OCI-LY1 (cell line): ENCODE data around the gene OPA1.

Experiments used
- H2AFZ ChIP-seq: fragments of 200-600 bp; sonication (generic), shearing (Covaris generic); 2 replicates; pipeline ENCODE4 v1.6.0; 2014; ENCODE audit warnings: antibody characterized with exemption, mild to moderate bottlenecking, low read length
- H3F3A ChIP-seq: fragments of 200-600 bp; sonication (generic), shearing (Covaris generic); 2 replicates; pipeline ENCODE4 v1.6.0; 2014; ENCODE audit warnings: mild to moderate bottlenecking, antibody characterized with exemption, low read length, moderate library complexity; ENCODE audit not compliant: insufficient read depth
- H3K27ac ChIP-seq: fragments of 200-600 bp; sonication (generic); 2 replicates; pipeline ENCODE4 v1.5.1; 2014; ENCODE audit warnings: low read length, mixed run types, mild to moderate bottlenecking, low read depth; ENCODE audit not compliant: poor library complexity, severe bottlenecking
- H3K27me3 ChIP-seq: fragments of 200-600 bp; sonication (generic); 2 replicates; pipeline ENCODE4 v1.6.0; 2014; ENCODE audit warnings: antibody characterized with exemption, mild to moderate bottlenecking, low read length, moderate library complexity; ENCODE audit not compliant: insufficient read depth
- H3K36me3 ChIP-seq: fragments of 200-600 bp; sonication (generic); 2 replicates; pipeline ENCODE4 v1.6.1; 2014; ENCODE audit warnings: mild to moderate bottlenecking, antibody characterized with exemption, low read length, moderate library complexity, mixed read lengths; ENCODE audit not compliant: insufficient read depth
- H3K4me1 ChIP-seq: fragments of 200-600 bp; sonication (generic); 2 replicates; pipeline ENCODE4 v1.5.1; 2014; ENCODE audit warnings: mild to moderate bottlenecking, low read length, moderate library complexity; ENCODE audit not compliant: insufficient read depth, severe bottlenecking
- H3K4me2 ChIP-seq: fragments of 200-600 bp; sonication (generic), shearing (Covaris generic); 2 replicates; pipeline ENCODE4 v1.6.1; 2014; ENCODE audit warnings: low read length
- H3K4me3 ChIP-seq: fragments of 200-600 bp; sonication (generic); 2 replicates; pipeline ENCODE4 v1.5.1; 2014; ENCODE audit warnings: low read length, low read depth, mild to moderate bottlenecking, mixed read lengths; ENCODE audit not compliant: poor library complexity, severe bottlenecking
- H3K79me2 ChIP-seq: fragments of 200-600 bp; shearing (Covaris generic); 2 replicates; pipeline ENCODE4 v1.6.1; 2016; ENCODE audit warnings: mixed run types, low read length, mixed read lengths; ENCODE audit not compliant: insufficient read depth
- H3K9ac ChIP-seq: fragments of 200-600 bp; sonication (generic), shearing (Covaris generic); 2 replicates; pipeline ENCODE4 v1.6.1; 2014; ENCODE audit warnings: mild to moderate bottlenecking, low read length, mixed read lengths
- H3K9me2 ChIP-seq: fragments of 200-600 bp; sonication (generic), shearing (Covaris generic); 2 replicates; pipeline ENCODE4 v1.6.1; 2014; ENCODE audit warnings: low read depth, mild to moderate bottlenecking, low read length, mixed read lengths
- H3K9me3 ChIP-seq: fragments of 200-600 bp; shearing (Covaris generic); 2 replicates; pipeline ENCODE4 v1.6.1; 2014; ENCODE audit warnings: low read length, mixed read lengths
- H4K20me1 ChIP-seq: fragments of 200-600 bp; sonication (generic), shearing (Covaris generic); 2 replicates; pipeline ENCODE4 v1.6.0; 2016; ENCODE audit warnings: mild to moderate bottlenecking, low read length; ENCODE audit not compliant: insufficient read depth
- EZH2 ChIP-seq: fragments of 200-600 bp; sonication (generic), shearing (Covaris generic); IDR thresholded peaks from 2 replicates; pipeline ENCODE4 v1.8.0; 2017; ENCODE audit warnings: borderline replicate concordance, mixed run types, mild to moderate bottlenecking, antibody characterized with exemption, low read length, moderate library complexity, mixed read lengths
- TF ChIP-seq, protein P1 (sequence below): fragments of 200-600 bp; sonication (generic), shearing (Covaris generic); IDR thresholded peaks from 2 replicates; pipeline ENCODE4 v1.5.1; 2017; ENCODE audit warnings: mild to moderate bottlenecking, antibody characterized with exemption, low read length, moderate library complexity, mixed read lengths

The OPA1 gene, protein sequence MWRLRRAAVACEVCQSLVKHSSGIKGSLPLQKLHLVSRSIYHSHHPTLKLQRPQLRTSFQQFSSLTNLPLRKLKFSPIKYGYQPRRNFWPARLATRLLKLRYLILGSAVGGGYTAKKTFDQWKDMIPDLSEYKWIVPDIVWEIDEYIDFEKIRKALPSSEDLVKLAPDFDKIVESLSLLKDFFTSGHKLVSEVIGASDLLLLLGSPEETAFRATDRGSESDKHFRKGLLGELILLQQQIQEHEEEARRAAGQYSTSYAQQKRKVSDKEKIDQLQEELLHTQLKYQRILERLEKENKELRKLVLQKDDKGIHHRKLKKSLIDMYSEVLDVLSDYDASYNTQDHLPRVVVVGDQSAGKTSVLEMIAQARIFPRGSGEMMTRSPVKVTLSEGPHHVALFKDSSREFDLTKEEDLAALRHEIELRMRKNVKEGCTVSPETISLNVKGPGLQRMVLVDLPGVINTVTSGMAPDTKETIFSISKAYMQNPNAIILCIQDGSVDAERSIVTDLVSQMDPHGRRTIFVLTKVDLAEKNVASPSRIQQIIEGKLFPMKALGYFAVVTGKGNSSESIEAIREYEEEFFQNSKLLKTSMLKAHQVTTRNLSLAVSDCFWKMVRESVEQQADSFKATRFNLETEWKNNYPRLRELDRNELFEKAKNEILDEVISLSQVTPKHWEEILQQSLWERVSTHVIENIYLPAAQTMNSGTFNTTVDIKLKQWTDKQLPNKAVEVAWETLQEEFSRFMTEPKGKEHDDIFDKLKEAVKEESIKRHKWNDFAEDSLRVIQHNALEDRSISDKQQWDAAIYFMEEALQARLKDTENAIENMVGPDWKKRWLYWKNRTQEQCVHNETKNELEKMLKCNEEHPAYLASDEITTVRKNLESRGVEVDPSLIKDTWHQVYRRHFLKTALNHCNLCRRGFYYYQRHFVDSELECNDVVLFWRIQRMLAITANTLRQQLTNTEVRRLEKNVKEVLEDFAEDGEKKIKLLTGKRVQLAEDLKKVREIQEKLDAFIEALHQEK

DNA sequence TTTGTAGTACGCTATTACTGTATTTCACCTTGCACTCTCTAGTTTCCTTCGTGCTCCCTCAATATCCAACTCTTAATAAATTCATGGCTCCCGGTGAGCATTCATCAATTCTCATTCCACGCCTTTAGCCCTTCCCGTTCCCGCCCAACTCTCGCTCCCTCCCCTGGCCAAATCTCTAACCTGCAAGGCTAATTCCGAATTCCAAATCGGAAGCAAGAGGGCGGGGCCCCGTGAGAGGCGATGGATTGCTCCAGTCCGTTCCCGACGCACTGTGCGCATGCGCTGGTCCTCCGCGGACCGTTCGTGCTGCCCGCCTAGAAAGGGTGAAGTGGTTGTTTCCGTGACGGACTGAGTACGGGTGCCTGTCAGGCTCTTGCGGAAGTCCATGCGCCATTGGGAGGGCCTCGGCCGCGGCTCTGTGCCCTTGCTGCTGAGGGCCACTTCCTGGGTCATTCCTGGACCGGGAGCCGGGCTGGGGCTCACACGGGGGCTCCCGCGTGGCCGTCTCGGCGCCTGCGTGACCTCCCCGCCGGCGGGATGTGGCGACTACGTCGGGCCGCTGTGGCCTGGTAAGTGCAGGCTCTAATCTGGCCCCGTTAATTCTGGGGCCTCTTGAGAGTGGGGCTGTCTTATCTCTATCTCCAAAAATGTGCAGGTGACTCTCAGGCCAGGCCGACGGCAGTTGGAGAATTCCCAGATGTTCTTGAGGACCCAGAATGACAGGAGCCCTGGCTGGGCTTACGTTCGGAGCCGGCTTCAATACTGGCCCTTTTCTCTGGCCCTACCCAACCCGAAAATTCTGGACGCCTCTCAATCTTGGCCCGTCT is at the start of gene OPA1:
Gene OPA1, plus strand, starts transcription at position 368 of the 827 bp plus-strand sequence. Its CDS starts 170 bp downstream, at position 538.
- no peaks in the 10 kb centered on the region for H3K9me3 ChIP-seq
- H3K4me2 ChIP-seq, result peak within 1 kb of the TSS; percentile 88
- H3K4me1 ChIP-seq, result peaks cover 30% of the 10 kb centered on the region
- H3K36me3 ChIP-seq, result peaks cover 14% of the 10 kb centered on the region
- peak within 1 kb of the TSS; percentile 77 for H3K4me3 ChIP-seq
- H2AFZ ChIP-seq, result peak within 1 kb of the TSS; percentile 82
- H3F3A ChIP-seq, result no peaks in the 10 kb centered on the region
- TF ChIP-seq, protein P1, sequence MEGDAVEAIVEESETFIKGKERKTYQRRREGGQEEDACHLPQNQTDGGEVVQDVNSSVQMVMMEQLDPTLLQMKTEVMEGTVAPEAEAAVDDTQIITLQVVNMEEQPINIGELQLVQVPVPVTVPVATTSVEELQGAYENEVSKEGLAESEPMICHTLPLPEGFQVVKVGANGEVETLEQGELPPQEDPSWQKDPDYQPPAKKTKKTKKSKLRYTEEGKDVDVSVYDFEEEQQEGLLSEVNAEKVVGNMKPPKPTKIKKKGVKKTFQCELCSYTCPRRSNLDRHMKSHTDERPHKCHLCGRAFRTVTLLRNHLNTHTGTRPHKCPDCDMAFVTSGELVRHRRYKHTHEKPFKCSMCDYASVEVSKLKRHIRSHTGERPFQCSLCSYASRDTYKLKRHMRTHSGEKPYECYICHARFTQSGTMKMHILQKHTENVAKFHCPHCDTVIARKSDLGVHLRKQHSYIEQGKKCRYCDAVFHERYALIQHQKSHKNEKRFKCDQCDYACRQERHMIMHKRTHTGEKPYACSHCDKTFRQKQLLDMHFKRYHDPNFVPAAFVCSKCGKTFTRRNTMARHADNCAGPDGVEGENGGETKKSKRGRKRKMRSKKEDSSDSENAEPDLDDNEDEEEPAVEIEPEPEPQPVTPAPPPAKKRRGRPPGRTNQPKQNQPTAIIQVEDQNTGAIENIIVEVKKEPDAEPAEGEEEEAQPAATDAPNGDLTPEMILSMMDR, result no peak
- TF ChIP-seq EZH2, result no peak
- peak within 1 kb of the TSS; percentile 84 for H3K9ac ChIP-seq
- H3K9me2 ChIP-seq, result no peaks in the 10 kb centered on the region
- no peaks in the 10 kb centered on the region for H3K27me3 ChIP-seq
- peaks cover 41% of the 10 kb centered on the region for H3K79me2 ChIP-seq
- peak within 1 kb of the TSS; percentile 39 for H3K27ac ChIP-seq
- H4K20me1 ChIP-seq, result no peaks in the 10 kb centered on the region

DNA sequence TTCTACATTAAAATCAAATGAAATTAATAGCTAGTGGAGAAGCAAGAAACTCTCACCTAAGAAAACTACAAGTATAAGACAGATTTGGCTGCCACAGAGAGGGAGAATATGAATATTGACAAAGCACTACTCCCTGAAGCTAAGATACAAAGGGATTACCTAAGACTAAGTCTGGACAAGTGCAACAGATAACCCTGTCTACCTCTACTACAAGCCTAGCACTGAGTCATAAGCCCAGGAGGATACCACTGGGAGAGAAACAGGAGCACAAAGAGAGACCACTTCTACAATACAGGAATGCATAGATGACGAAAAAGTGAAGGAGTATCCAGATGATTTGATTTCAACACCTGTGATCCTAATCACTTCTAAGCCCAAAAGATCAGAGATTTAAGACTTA is 48.7 kb upstream of the OPA1 start:
- no peaks in the 10 kb centered on the region for H3K4me1 ChIP-seq
- no peaks in the 10 kb centered on the region for H3K27me3 ChIP-seq
- no peak overlapping the region for H3K9ac ChIP-seq
- H3K36me3 ChIP-seq, result no peaks in the 10 kb centered on the region
- H3K4me3 ChIP-seq, result no peak overlapping the region
- no peaks in the 10 kb centered on the region for H3F3A ChIP-seq
- H4K20me1 ChIP-seq, result no peaks in the 10 kb centered on the region
- H3K9me3 ChIP-seq, result no peaks in the 10 kb centered on the region
- H3K9me2 ChIP-seq, result no peaks in the 10 kb centered on the region
- H2AFZ ChIP-seq, result no peak overlapping the region
- no peaks in the 10 kb centered on the region for H3K79me2 ChIP-seq
- no peak overlapping the region for H3K4me2 ChIP-seq
- H3K27ac ChIP-seq, result no peak overlapping the region
- TF ChIP-seq EZH2, result no peak
- TF ChIP-seq, protein P1, result no peak

DNA sequence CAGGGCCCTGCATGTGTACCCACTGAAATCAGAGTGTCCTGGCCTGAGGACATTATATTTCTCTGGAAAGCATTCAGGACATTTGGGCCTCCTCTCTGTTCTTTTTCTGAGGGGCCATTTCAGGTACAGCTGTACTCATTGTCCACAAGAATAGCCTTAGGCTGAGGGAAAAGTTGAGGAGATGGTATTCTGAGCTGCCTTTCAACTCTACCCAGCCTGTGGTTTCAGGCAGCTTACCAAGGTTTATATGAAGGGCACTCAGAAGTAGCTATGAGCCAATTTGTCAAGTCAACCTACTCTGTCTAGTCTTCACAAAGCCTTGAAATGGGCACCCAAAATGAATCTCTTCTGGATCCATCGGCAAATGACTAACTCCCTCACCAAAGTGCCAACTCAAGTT is 47.7 kb upstream of the OPA1 start:
- Histone ChIP-seq H3K4me3 (no peak overlapping the region), H3K9ac (no peak overlapping the region), H3K79me2 (no peaks in the 10 kb centered on the region), H2AFZ (no peak overlapping the region), H3F3A (no peaks in the 10 kb centered on the region), H3K4me2 (no peak overlapping the region), H4K20me1 (no peaks in the 10 kb centered on the region), H3K27ac (no peak overlapping the region), H3K9me3 (no peaks in the 10 kb centered on the region), H3K36me3 (no peaks in the 10 kb centered on the region), H3K4me1 (no peaks in the 10 kb centered on the region), H3K9me2 (no peaks in the 10 kb centered on the region), H3K27me3 (no peaks in the 10 kb centered on the region)
- no peak for TF ChIP-seq EZH2
- TF ChIP-seq, protein P1, result no peak
